HG03060 (cell line): ENCODE results near the gene PHAF1.
"Not testable (repeated sequence)": the region's sequence is repeated elsewhere in the genome, so short reads cannot be mapped to it uniquely, and the experiment has no call there.

Experiments
- ATAC-seq: cut with Tn5 transposase; IDR thresholded peaks from one replicate; pipeline ENCODE4 v1.9.1; 2021; ENCODE audit warnings: low read depth, moderate number of reproducible peaks; ENCODE audit not compliant: unreplicated experiment

PHAF1 gene

DNA sequence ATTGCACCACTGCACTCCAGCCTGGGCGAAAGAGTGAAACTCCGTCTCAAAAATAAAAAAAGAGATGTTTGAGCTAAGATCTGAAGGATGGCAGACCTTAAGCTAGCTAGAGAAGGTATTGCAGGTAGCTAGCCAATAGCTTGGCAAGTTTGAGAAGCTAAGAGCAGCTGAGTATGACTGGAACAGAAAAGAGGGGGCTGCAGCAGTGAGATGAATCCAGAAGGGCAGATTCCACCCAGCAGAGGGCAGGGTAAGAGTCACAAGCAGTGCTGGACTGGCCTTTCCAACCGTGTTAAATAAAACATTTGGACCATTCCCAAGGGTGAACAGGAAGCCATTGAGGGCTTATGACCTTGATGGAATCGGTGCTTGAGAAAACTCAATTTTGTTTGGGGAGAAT, 5.7 kb upstream of the PHAF1 start:
- no peak for ATAC-seq

DNA sequence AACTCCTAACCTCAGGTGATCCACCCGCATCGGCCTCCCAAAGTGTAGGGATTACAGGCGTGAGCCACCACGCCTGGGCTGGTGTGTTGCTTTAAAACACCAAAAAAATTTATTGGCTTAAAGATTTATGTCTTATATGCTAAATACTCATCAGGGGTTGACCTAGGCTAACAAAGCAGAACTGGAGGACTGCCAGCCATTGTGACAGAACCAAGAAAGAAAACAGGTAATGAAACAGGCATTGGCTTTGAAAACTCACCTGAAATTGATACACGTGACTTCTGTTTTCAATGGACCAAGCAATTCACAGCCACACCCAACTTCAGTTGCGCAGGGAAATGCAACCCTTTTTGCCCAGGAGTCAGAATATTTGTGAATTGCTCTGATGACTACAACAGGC, 4.9 kb upstream of the PHAF1 start:
- ATAC-seq = no peak

DNA sequence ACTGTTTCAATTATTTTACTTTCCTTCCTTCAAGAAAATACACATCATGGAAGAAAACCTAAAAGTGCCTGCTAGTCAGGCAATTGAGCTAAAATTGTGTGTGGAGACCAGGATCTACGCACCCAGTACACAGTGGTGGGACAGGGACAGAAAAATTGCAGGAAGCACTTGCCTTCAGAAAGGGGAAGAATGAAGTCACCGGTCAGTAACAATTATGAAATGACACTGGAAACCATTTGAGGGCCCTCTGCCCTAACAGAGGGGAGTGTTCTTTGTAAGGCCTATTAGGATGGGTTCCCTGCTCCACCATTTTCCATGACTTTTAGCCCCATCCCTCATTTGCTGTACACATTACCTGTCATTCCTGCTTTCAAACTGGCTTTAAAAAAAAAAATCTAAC, 4.5 kb upstream of the PHAF1 start:
- no peak for ATAC-seq

DNA sequence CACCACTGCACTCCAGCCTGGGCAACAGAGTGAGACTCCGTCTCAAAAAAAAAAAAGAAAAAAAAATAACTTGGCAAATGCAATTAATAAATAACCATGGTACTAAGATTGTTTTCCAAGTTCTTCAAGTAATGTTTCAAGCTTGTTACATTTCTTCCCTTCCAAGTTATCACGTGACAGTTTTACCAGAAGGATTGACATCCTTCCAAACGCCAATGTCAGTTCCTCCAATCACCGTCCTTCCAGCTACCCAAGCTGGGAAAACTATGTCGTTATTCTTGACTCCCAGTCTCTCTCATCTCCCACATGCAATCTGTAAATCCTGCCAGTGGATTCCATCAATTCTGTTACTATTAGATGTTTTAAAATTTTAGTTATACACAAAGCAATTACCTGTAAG, 3.9 kb upstream of the PHAF1 start:
- ATAC-seq = no peak

DNA sequence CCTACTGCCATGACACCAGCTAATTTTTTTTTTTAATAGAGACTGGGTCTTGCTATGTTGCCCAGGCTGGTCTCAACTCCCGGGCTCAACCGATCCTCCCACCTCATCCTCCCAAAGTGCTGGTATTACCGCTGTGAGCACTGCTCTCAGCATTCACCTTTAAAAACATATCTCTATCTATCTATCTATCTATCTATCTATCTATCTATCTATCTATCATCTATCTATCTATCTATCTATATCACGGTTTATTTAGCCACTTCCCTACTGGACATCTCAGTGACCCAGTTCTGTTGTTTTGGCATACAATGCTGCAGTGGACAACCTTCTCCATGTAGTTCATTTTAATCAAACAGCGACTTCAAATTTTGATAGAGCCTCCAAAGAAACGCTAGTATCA, 1.3 kb upstream of the PHAF1 start:
- no peak for ATAC-seq

DNA sequence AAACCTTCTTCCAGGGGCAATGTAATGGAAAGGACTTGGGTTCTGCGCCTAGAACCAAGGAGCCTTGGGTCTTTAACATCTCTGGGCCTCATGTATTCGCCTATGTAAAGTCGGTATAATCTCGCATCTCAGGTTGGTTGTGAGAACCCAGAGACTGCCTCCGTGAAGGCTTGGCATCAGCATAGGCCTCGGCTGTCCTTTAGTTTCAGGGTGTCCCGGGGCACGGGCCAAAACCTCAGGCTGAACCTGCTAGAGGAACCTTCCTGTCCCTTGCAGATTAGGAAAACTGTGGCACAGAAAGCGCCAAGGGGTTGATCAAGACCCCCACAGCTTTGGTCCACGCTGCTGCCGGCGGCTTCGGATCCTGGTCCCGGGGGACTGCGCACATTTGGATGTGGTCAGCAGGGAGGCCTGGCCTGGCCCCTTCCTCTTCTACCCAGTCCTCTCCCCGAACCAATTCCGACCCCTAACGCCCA, 772 bp upstream of the PHAF1 start:
- ATAC-seq = no peak

DNA sequence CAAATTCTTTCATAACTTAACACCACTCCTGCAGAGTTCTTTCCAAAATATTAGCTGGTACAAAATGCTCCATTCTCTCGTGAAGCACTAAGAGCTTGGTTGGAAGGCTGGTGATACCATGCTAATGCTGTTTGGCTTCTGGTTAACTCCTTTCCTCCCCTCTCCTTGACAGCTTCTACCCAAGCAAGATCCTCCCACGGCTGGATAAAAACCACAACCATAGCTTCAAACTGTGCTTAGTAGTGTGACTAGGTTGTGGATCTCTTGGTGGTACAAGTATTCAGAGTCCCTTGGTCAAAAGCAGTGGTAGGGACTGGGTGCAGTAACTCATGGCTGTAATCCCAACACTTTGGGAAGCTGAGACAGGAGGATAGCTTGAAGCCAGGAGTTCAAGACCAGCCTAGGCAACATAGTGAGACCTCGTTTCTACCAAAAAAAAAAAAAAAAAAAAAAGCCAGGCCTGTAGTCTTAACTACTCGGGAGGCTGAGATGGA, 2.3 kb downstream of the PHAF1 start:
- no peak for ATAC-seq

DNA sequence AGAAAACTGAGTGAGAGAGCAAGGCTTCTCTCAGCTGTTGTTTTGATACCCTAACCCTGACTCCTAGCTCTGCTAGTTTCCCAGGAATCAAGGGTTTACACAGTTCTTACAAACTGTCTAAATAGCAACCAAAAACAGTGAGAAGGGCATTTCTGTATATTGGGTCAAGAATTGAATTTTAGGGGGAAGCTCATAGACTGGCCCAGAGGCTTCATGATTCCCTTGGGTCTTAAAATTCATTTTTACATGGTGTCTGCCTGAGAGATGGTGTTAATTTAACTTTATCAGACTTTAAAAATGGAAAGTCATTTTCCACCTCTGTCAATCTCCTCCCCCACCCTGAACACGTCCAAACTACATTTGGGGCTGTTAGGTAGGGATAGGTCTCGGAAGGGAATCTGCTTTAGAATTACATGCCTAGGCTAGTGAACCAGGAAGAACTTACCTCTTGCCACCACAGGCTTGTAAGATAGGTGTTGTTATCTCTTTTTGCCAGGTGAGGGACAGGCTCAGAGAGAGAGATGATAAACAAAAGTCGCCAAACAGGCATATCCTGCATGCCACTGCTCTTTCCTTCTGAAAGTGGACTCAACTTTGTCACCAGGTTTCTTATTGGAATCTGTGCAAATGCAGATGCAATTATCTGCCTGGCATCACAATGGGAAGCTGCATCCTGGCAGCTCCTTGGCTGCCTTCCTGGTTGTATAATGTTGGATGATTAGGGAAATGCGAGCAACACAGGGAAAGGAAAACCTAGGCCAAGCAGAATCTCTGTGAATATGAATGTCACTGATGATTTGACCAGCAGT, 3.1 kb downstream of the PHAF1 start:
- no peak for ATAC-seq

DNA sequence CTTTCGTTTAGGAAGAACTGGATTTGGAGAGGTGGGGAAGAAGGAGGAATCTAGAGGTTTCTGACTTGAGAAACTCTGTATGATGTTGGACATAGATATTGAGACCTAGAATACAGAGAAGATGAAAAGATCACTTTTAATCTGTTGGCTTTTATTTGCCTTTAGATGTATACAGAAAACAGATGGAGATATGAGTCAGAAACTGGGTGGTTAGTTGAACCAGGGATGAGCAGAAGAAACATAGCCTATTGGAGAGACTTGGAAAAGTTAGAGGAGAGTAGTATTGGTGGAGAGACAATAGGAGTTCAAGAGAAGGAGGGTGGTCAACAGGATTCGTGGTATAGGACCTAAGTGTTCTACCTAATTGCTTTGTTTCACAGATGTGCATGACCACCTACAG, 5.1 kb downstream of the PHAF1 start:
- no peak for ATAC-seq

DNA sequence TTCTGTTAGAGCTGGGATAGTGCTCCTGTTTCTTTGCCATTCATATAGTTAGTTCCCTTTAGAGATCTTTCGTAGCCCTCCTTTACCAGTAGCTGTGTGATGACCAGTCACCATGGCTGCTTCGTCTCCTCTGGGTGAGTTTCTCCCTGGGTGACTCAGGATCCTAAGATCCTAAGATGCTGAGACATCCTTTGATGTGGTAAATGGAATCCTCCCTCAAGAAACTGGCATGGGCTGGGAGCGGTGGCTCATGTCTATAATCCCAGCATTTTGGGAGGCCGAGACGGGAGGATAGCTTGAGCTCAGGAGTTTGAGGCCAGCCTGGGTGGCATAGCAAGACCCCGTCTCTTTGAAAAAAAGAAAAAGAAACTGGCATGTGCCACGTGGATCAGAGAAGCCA, 5.9 kb downstream of the PHAF1 start:
- no peak for ATAC-seq

DNA sequence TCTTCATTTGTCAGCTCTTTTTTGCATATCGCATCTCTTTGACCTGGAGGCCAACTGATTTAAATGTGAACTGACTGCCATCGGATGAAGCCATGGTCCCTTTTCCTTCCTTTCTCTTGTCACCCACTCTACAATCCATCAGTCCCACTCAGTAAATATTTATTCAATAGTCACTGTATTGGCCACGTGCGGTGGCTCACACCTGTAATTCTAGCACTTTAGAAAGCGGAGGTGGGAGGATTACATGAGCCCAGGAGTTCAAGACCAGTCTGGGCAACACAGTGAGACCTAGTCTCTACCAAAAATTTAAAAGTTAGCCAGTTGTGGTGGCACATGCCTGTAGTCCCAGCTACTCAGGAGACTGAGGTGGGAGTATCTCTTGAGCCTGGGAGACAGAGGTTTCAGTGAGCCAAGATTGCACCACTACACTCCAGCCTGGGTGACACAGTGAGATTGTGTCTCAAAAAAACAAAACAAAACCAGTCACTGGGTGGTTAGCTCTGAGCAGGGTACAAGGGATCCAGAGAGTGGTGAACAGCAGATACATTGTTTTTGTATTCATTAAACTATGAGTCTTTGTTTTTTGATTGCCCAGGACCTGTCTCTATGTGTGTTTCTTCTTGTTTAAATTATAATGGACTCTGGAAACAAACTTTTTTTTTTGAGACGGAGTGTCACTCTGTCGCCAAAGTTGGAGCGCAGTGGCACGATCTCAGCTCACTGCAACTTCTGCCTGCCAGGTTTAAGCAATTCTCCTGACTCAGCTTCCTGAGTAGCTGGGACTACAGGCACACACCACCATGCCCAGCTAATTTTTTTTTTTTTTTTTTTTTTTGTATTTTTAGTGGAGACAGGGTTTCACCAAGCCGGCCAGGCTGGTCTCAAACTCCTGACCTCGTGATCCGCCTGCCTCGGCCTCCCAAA, 6.9 kb downstream of the PHAF1 start:
- no peak for ATAC-seq

DNA sequence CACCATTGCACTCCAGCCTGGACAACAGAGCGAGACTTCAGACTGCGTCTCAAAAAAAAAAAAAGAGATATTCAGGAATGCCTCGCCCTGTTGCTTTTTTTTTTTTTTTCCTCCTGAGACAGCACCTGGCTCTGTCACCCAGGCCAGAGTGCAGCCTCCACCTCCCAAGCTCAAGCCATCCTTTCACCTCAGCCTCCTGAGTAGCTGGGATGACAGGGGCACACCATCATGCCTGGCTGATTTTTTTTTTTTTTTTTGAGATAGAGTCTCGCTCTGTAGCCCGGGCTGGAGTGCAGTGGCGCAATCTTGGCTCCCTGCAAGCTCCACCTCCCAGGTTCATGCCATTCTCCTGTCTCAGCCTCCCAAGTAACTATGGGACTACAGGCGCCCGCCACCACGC, 8.0 kb downstream of the PHAF1 start:
- ATAC-seq = no peak

DNA sequence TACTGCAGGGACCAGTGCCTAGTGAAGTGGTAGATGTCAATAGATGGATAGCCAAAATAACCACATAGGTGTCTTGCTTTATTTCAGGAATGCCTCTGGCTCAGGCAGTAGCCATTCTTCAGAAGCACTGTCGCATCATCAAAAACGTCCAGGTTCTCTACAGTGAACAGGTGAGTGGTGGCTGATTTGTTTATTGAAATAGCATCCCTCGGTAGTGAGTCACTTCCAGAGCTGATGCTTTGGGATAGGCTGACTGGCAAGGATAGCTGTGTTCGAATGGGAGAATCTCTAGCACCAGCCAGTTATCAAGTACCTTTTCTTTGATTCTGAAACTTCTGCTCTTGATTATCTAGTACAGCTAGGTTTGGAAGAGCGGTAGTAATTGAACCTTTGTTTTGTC, 10.3 kb downstream of the PHAF1 start:
- no peak for ATAC-seq

DNA sequence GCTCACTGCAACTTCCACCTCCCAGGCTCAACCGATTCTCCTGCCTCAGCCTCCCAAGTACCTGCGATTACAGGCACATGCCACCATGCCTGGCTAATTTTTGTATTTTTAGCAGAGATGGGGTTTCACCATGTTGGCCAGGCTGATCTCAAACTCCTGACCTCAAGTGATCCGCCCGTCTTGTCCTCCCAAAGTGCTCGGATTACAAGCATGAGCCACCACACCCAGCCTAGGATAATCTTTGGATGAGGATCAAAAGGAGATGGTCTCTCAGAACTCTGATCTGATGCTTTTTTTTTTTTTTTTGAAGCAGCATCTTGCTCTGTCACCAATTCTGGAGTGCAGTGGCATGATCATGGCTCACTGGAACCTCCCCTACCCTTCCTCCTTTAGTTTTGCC, 13.1 kb downstream of the PHAF1 start:
- not testable (repeated sequence) for ATAC-seq

DNA sequence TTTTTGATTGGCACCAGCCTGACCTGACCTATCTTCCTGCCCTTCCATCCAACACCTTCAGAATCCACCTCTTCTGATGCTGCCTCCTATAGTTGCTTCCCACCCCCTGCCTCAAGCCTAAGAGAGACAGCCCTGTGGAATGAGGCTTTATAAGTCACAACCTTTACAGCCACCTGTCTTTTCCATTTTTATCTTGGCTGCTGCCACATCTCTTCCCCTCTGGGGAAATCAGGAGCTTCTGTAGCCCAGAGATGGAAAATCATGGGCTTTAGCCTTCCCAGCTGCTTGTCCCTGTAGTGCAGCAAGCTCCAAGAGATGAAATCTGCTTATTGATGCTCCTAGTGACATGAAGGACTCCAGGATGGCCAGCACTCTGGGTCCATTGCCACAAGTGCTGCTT, 18.7 kb downstream of the PHAF1 start:
- no peak for ATAC-seq

DNA sequence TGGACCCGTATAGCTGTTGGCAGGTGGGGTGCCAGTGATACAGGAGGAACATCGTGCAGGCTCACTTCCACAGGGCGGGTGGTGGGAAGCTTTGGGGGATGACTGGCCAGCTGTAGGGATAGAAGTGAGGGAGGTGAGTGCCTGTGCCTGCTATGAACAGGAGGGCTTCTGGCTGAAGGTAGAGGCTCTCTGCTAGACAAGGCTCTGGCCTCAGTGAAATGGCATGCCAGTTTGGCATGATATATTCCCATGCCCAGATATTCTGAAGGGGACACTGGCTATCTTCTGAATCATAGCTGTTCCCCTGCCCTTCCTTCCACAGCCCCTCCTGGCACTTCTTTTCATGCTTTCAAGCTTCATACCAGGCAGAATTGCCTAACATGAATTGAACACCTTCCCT, 19.1 kb downstream of the PHAF1 start:
- ATAC-seq = no peak

DNA sequence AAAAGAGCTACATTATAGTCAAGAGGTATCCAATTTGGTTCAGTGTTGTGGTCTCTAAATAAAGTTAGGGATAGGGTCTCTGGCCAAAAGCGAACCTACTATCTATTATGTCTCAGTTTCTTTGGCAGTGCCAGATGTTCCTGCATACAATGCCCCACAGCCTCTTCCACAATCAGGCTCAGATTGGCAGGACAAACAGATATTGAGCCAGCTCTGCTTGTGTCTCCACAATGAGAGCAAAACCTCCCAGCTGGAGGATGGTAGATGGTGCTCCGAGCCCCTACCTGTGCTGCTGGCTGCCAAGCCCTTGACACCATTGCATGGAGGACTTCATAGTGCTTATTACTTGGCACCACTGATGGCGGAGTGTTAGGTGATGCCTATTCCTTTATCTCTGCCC, 19.7 kb downstream of the PHAF1 start:
- ATAC-seq = no peak

DNA sequence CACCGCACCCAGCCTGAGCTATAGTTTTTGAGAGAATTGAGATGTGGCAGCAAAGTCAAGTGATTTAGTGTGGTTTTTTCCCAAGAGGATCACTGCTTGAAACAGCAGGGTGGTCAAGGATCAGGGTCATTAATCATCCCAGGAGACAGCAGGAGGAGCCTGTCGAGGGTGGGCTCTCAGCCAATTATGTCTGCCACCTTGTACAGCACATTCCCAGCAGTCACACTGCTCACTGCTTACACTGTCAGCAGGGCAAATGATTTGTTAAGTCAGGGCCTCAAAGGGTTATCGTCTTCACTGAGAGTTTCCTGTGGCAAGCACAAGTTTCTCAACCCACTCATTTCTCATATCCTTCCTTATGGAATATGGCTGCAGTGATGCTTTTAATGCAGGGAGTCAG, 27.9 kb downstream of the PHAF1 start:
- no peak for ATAC-seq

DNA sequence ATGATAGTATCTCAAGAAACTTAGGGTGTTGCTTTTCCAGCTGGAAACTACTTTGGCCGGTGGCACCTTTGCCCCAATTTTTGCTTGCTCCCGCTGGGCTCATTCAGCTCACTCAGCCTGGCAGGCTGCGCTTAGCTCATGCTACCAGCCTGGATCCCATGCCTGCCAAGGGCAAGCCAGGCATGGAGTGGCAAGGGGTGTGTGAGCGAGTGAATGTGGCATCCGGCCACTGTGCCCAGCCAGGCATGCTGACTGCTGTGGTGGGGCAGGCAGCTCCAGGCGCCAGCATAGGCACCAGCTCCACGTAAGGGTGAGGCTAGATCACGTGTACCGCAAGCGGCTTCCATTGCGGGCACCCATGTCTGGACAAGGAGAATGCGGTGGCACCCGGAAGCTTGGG, 31.6 kb downstream of the PHAF1 start:
- no peak for ATAC-seq

DNA sequence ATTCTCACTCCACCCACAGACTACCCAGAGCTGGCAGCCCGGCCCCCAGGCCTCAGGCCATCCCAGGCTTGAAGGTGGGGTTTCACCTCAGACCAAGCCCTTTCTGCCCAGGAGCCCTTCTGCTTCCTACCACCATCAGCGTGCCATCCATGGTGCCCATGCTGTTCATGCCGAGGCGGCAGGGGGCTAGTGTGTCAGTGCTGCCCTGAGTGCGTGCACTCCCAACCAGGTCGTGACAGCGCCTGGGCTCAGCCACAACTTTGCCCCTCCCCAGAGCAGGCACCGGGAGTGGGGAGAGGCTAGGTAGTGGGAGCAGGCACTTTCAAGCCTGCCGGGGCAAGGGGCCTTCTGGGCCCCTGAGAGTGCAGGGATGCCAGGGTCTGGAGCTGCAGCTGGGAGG, 32.6 kb downstream of the PHAF1 start:
- ATAC-seq = no peak

DNA sequence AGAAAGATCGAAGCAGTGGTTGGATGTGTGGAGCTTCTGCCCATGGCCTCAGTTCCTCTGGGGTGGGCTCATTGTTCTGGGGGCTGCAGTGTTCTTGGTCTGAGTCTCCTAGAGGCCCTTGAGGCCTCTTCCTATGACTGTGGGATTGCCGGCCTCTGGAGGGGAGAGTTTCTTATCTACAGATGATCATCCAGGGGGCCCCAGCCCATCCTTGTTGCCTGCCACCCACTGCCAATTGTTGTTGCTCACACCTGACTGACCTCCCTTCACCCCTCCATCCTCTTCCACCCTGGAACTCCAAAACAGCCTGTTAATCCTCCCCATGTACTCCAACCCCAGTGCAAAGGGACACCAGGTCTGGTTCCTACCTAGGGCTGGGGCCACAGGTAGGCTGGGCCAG, 35.2 kb downstream of the PHAF1 start:
- no peak for ATAC-seq

DNA sequence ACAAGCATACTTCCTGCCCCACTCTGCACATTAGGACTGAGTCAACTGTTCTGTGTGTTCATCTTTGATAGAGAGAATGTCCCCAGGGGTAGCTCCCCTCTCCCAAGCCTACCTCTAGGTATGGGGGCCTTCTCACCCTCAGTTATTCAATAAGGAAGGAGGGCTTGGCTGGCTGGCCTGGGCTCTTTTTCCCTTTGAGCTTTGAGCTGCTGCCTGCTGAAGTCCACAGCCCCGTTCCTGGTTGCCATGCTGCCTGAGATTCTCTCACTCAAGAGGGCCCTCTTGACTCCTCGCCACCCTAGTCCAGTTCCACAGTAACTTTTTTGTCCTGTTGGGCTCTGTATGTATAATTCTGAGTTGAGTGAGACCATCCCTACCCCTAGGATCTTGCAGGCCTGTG, 36.0 kb downstream of the PHAF1 start:
- no peak for ATAC-seq
